ENCODE measurements around the gene PSTPIP1. TPM values are rescaled to one million over a fixed set of nuclear protein-coding genes. Genes with fewer than 3 reads are reported as not detected.

The PSTPIP1 gene
- total RNA-seq, 2 experiments from 2014 or later: 79.4 to 82.7 TPM

GRCh38 chr15:77060546-77060945, 65.6 kb downstream of the PSTPIP1 start:
- CTCF ChIA-PET: no interaction called here
- Mint-ChIP-seq H3K27me3 (no peaks in the 10 kb centered on the region), H3K27ac (no peak overlapping the region), H3K4me1 (ENCODE audit: low read depth) (peaks cover 19% of the 10 kb centered on the region), H3K36me3 (ENCODE audit: low read depth) (no peaks in the 10 kb centered on the region), H3K9me3 (no peaks in the 10 kb centered on the region), H3K4me3 (no peak overlapping the region)
- TF ChIP-seq CTCF (IDR thresholded peaks at IDR 0.05): no peak
- intact Hi-C loops (cut with DNase I, micrococcal nuclease): no loop called here
- no peak for ATAC-seq (ENCODE audit: poor library complexity)
- H3K9me3 ChIP-seq (ENCODE audit: control insufficient read depth in 1 of 2, insufficient read depth in 1 of 2, low read length in 2 of 2): no peaks in the 10 kb centered on the region
- DNase-seq: no peak
- H3K27ac ChIP-seq (ENCODE audit: low read depth in 1 of 2, low read length in 2 of 2): no peak overlapping the region
- POLR2A ChIA-PET: interaction anchor here (1.2 to 2.0 kb wide), 3 partner anchors 11 to 66 kb away, joined by 3 to 6 read pairs (median 5); partner anchors contain the start of genes PSTPIP1 and TSPAN3
- no peak overlapping the region for H3K4me3 ChIP-seq (ENCODE audit: low read length)
- H3K27me3 ChIP-seq (ENCODE audit: control insufficient read depth in 1 of 2, insufficient read depth in 2 of 2, low read length in 2 of 2): no peaks in the 10 kb centered on the region
- H3K4me1 ChIP-seq (ENCODE audit: insufficient read depth, low read length): no peaks in the 10 kb centered on the region
- H3K36me3 ChIP-seq (ENCODE audit: insufficient read depth, low read length): no peaks in the 10 kb centered on the region

- CTCF ChIA-PET: no interaction called here
- no peak for TF ChIP-seq CTCF (IDR thresholded peaks at IDR 0.05)
- peaks cover 26% of the 10 kb centered on the region for H3K4me1 Mint-ChIP-seq (ENCODE audit: low read depth)
These were observed 68.3 kb downstream of the PSTPIP1 start for GRCh38 chr15:77063249-77063648.

GRCh38 chr15:77064063-77064462, 69.1 kb downstream of the PSTPIP1 start:
- ChIA-PET POLR2A (no interaction called here), CTCF (no interaction called here)
- peaks cover 29% of the 10 kb centered on the region for H3K4me1 Mint-ChIP-seq (ENCODE audit: low read depth)
- Histone ChIP-seq H3K27ac (ENCODE audit: low read depth in 1 of 2, low read length in 2 of 2) (no peak overlapping the region), H3K4me3 (ENCODE audit: low read length) (no peak overlapping the region), H3K4me1 (ENCODE audit: insufficient read depth, low read length) (no peaks in the 10 kb centered on the region), H3K27me3 (ENCODE audit: control insufficient read depth in 1 of 2, insufficient read depth in 2 of 2, low read length in 2 of 2) (no peaks in the 10 kb centered on the region), H3K36me3 (ENCODE audit: insufficient read depth, low read length) (no peaks in the 10 kb centered on the region), H3K9me3 (ENCODE audit: control insufficient read depth in 1 of 2, insufficient read depth in 1 of 2, low read length in 2 of 2) (no peaks in the 10 kb centered on the region)
- ATAC-seq (ENCODE audit: poor library complexity) (no peak), DNase-seq (no peak)
- H3K36me3 Mint-ChIP-seq (ENCODE audit: low read depth): no peaks in the 10 kb centered on the region
- intact Hi-C loops (cut with DNase I, micrococcal nuclease): no loop called here
- H3K27ac Mint-ChIP-seq: no peak overlapping the region
- no peak overlapping the region for H3K4me3 Mint-ChIP-seq
- TF ChIP-seq CTCF (IDR thresholded peaks at IDR 0.05): no peak
- H3K9me3 Mint-ChIP-seq: no peaks in the 10 kb centered on the region
- H3K27me3 Mint-ChIP-seq: no peaks in the 10 kb centered on the region

More at GRCh38 chr15:77063249-77063648, 68.3 kb downstream of the PSTPIP1 start:
- no peak for DNase-seq
- no peaks in the 10 kb centered on the region for H3K36me3 Mint-ChIP-seq (ENCODE audit: low read depth)
- intact Hi-C loops (cut with DNase I, micrococcal nuclease): no loop called here
- no peak overlapping the region for H3K27ac Mint-ChIP-seq
- no peaks in the 10 kb centered on the region for H3K27me3 Mint-ChIP-seq
- no peak overlapping the region for H3K4me3 Mint-ChIP-seq
- H3K27ac ChIP-seq (ENCODE audit: low read depth in 1 of 2, low read length in 2 of 2): no peak overlapping the region
- H3K4me3 ChIP-seq (ENCODE audit: low read length): no peak overlapping the region
- no peaks in the 10 kb centered on the region for H3K4me1 ChIP-seq (ENCODE audit: insufficient read depth, low read length)
- no peak for ATAC-seq (ENCODE audit: poor library complexity)
- no peaks in the 10 kb centered on the region for H3K9me3 Mint-ChIP-seq
- no peaks in the 10 kb centered on the region for H3K9me3 ChIP-seq (ENCODE audit: control insufficient read depth in 1 of 2, insufficient read depth in 1 of 2, low read length in 2 of 2)
- no peaks in the 10 kb centered on the region for H3K36me3 ChIP-seq (ENCODE audit: insufficient read depth, low read length)
- POLR2A ChIA-PET: no interaction called here
- H3K27me3 ChIP-seq (ENCODE audit: control insufficient read depth in 1 of 2, insufficient read depth in 2 of 2, low read length in 2 of 2): no peaks in the 10 kb centered on the region

Data from CD4-positive, alpha-beta T cell (primary cell).